K562 (cell line): ENCODE data around the gene SLC40A1.

ENCODE experiments used
- POLR2A ChIP-seq: fragments of 450-650 bp; conservative IDR thresholded peaks from 2 replicates; pipeline ENCODE4 v1.6.1; 2016
- TCF7 ChIP-seq: sonication (generic); IDR thresholded peaks from 2 replicates; pipeline ENCODE4 v1.6.1; 2016; ENCODE audit warnings: antibody characterized with exemption, borderline replicate concordance
- ZBTB40 ChIP-seq, 2 experiments: fragments of 450-650 bp in 1 of 2; sonication (generic) in 1 of 2; formaldehyde crosslinking in 1 of 2; IDR thresholded peaks; 2 replicates each; pipeline versions ENCODE4 v1.7.1 to v1.9.0; 2016 to 2022; ENCODE audit warnings: inconsistent platforms in 1 of 2, mild to moderate bottlenecking in 1 of 2, missing genetic modification reagents in 1 of 2
- ZNF436 ChIP-seq: fragments of 250-450, 450-650 bp; sonication (Bioruptor Pico); formaldehyde crosslinking; IDR thresholded peaks from 2 replicates; pipeline ENCODE4 v1.7.0; 2020; ENCODE audit warnings: mild to moderate bottlenecking
- TF ChIP-seq, protein P1 (sequence below), 3 experiments: IDR thresholded peaks in 2 of 3; conservative IDR thresholded peaks in 1 of 3; 2 replicates each; pipeline ENCODE4 v1.5.1; 2011 to 2012; ENCODE audit warnings: low read length in 3 of 3, mild to moderate bottlenecking in 3 of 3, control low read depth in 2 of 3, improper control_type of control experiment in 1 of 3, inconsistent platforms in 1 of 3, low read depth in 1 of 3, mixed read lengths in 1 of 3, moderate library complexity in 1 of 3; ENCODE audit not compliant: insufficient read depth in 2 of 3

GRCh38 chr2:189512879-189513278 lies 67.7 kb downstream of the SLC40A1 start:
- TF ChIP-seq, protein P1, sequence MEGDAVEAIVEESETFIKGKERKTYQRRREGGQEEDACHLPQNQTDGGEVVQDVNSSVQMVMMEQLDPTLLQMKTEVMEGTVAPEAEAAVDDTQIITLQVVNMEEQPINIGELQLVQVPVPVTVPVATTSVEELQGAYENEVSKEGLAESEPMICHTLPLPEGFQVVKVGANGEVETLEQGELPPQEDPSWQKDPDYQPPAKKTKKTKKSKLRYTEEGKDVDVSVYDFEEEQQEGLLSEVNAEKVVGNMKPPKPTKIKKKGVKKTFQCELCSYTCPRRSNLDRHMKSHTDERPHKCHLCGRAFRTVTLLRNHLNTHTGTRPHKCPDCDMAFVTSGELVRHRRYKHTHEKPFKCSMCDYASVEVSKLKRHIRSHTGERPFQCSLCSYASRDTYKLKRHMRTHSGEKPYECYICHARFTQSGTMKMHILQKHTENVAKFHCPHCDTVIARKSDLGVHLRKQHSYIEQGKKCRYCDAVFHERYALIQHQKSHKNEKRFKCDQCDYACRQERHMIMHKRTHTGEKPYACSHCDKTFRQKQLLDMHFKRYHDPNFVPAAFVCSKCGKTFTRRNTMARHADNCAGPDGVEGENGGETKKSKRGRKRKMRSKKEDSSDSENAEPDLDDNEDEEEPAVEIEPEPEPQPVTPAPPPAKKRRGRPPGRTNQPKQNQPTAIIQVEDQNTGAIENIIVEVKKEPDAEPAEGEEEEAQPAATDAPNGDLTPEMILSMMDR (IDR thresholded peaks at IDR 0.05 in 2 of 3, conservative IDR thresholded peaks at IDR 0.05 in 1 of 3; ENCODE audit: insufficient read depth in 2 of 3, low read depth in 1 of 3, low read length in 3 of 3): no peak
- TF ChIP-seq ZNF436 (CRISPR knock-in tag) (no peak), ZBTB40 (IDR thresholded peaks at IDR 0.05) (no peak), ZBTB40 (CRISPR knock-in tag; IDR thresholded peaks at IDR 0.05) (no peak), POLR2A (no peak), TCF7 (no peak)
